ENCODE measurements around the gene C12orf57. TPM values are rescaled to one million over a fixed set of nuclear protein-coding genes. Genes with fewer than 3 reads are reported as not detected.

The C12orf57 gene
- total RNA-seq, 1 experiment from 2014 or later = 158 TPM

GRCh38 chr12:6894321-6894720 is 49.5 kb upstream of the C12orf57 start (continued):
- TF ChIP-seq ZMAT4 (CRISPR knock-in tag; IDR thresholded peaks at IDR 0.05) (no peak), ZNF416 (CRISPR knock-in tag; IDR thresholded peaks at IDR 0.05) (no peak)

GRCh38 chr12:6896846-6897435 is 46.9 kb upstream of the C12orf57 start:
- ATAC-seq = no peak
- DNase-seq (ENCODE audit: low spot score) = no peak
- no peak for TF ChIP-seq NFYB (CRISPR knock-in tag; conservative IDR thresholded peaks at IDR 0.05; ENCODE audit: low read depth)
- TF ChIP-seq PRDM15 (CRISPR knock-in tag; IDR thresholded peaks at IDR 0.05) = no peak
- TF ChIP-seq ATF2 (CRISPR knock-in tag; IDR thresholded peaks at IDR 0.05; ENCODE audit: borderline replicate concordance, low read depth) = no peak
- no peak for TF ChIP-seq ZNF423 (CRISPR knock-in tag; IDR thresholded peaks at IDR 0.05)
- no peak for TF ChIP-seq SOX15 (CRISPR knock-in tag; IDR thresholded peaks at IDR 0.05)
- no peak for TF ChIP-seq ZNF219 (CRISPR knock-in tag; IDR thresholded peaks at IDR 0.05; ENCODE audit: borderline replicate concordance)
- TF ChIP-seq E2F5 (CRISPR knock-in tag; IDR thresholded peaks at IDR 0.05) = no peak
- TF ChIP-seq MYBL2 (CRISPR knock-in tag; IDR thresholded peaks at IDR 0.05) = no peak
- no peak for TF ChIP-seq ATF6 (CRISPR knock-in tag; IDR thresholded peaks at IDR 0.05)
- TF ChIP-seq JUN (CRISPR knock-in tag; IDR thresholded peaks at IDR 0.05) = no peak
- no peak for TF ChIP-seq NFATC4 (CRISPR knock-in tag; IDR thresholded peaks at IDR 0.05)
- TF ChIP-seq HMGA2 (CRISPR knock-in tag; IDR thresholded peaks at IDR 0.05) = no peak
- no peak for TF ChIP-seq NR2C2 (CRISPR knock-in tag; IDR thresholded peaks at IDR 0.05)
- Mint-ChIP-seq H3K4me1 (peaks cover 10% of the 10 kb centered on the region), H3K4me3 (no peak overlapping the region), H3K27me3 (ENCODE audit: low read depth) (peaks cover 4% of the 10 kb centered on the region), H3K9me3 (no peaks in the 10 kb centered on the region), H3K27ac (no peak overlapping the region), H3K36me3 (no peaks in the 10 kb centered on the region)
- ChIA-PET CTCF (no interaction called here), POLR2A (interaction anchor here (1.1 kb wide), 1 partner anchor 132 kb away, joined by 3 read pairs; no protein-coding TSS in a partner anchor)

- no peak for ATAC-seq
- H3K4me1 Mint-ChIP-seq = peaks cover 12% of the 10 kb centered on the region
- H3K4me3 Mint-ChIP-seq = no peak overlapping the region
- H3K27ac Mint-ChIP-seq = no peak overlapping the region
- peaks cover 4% of the 10 kb centered on the region for H3K27me3 Mint-ChIP-seq (ENCODE audit: low read depth)
- H3K9me3 Mint-ChIP-seq = no peaks in the 10 kb centered on the region
- H3K36me3 Mint-ChIP-seq = no peaks in the 10 kb centered on the region
- POLR2A ChIA-PET = no interaction called here
- CTCF ChIA-PET = interaction anchor here (0.9 to 1.5 kb wide), 3 partner anchors 8 to 38 kb away, joined by 4 to 5 read pairs (median 4); no protein-coding TSS in a partner anchor
- DNase-seq (ENCODE audit: low spot score) = no peak
- no peak for TF ChIP-seq PRRX2 (CRISPR knock-in tag; IDR thresholded peaks at IDR 0.05)
- no peak for TF ChIP-seq ZNF671 (CRISPR knock-in tag; IDR thresholded peaks at IDR 0.05)
- TF ChIP-seq USF1 (CRISPR knock-in tag; IDR thresholded peaks at IDR 0.05) = no peak
- TF ChIP-seq FOXP4 (CRISPR knock-in tag; IDR thresholded peaks at IDR 0.05) = no peak
- no peak for TF ChIP-seq NFE2L1 (CRISPR knock-in tag; IDR thresholded peaks at IDR 0.05)
- TF ChIP-seq SOX15 (CRISPR knock-in tag; IDR thresholded peaks at IDR 0.05) = no peak
- TF ChIP-seq MYBL2 (CRISPR knock-in tag; IDR thresholded peaks at IDR 0.05) = no peak
- no peak for TF ChIP-seq TEAD4 (CRISPR knock-in tag; IDR thresholded peaks at IDR 0.05)
- no peak for TF ChIP-seq FOXP1 (CRISPR knock-in tag; IDR thresholded peaks at IDR 0.05; ENCODE audit: borderline replicate concordance)
- no peak for TF ChIP-seq NR1H2 (CRISPR knock-in tag; IDR thresholded peaks at IDR 0.05)
- TF ChIP-seq CBFB (CRISPR knock-in tag; IDR thresholded peaks at IDR 0.05; ENCODE audit: low read depth) = no peak
- no peak for TF ChIP-seq RORB (CRISPR knock-in tag; IDR thresholded peaks at IDR 0.05)
These were observed 44.4 kb upstream of the C12orf57 start for GRCh38 chr12:6899427-6899826.
